Measurements from ENCODE around the gene SDCBP2. TPM values are rescaled to one million over a fixed set of nuclear protein-coding genes. Genes with fewer than 3 reads are reported as not detected.
"Not testable (repeated sequence)": the region's sequence is repeated elsewhere in the genome, so short reads cannot be mapped to it uniquely, and the experiment has no call there.

Gene SDCBP2
- total and polyA plus RNA-seq, 5 donors from 2014 or later, result 1.2 to 4.3 (median 3.0) TPM

GRCh38 chr20:1357921-1358671, 29.2 kb upstream of the SDCBP2 start:
- peak overlapping the region; percentile 50 for H3K27ac ChIP-seq (ENCODE audit: insufficient read depth, low read length, poor library complexity, severe bottlenecking)
- DNase-seq, result peak in 1 of 3 donors; percentile 82
- H3K36me3 ChIP-seq (ENCODE audit: control insufficient read depth, insufficient read depth, low read length), result peaks cover 48% of the 10 kb centered on the region
- Mint-ChIP-seq H3K4me1 (peaks cover 32 to 54% (median 44%) of the 10 kb centered on the region in 4 donors), H3K36me3 (peaks cover 69% of the 10 kb centered on the region), H3K9me3 (peaks cover 0 to 8% (median 0%) of the 10 kb centered on the region in 7 donors), H3K4me3 (peak overlapping the region in 3 of 4 donors; percentile 63 to 83 (median 74)), H3K27me3 (no peaks in the 10 kb centered on the region), H3K27ac (peak overlapping the region; percentile 74 to 85 (median 84))
- ATAC-seq (ENCODE audit: low read depth in 2 of 2), result peak; percentile 92 to 99
- no peaks in the 10 kb centered on the region for H3K9me3 ChIP-seq (ENCODE audit: control insufficient read depth in 2 of 2, low read length in 2 of 2)
- peak overlapping the region; percentile 40 for H3K4me3 ChIP-seq (ENCODE audit: low read depth, low read length)
- H3K27me3 ChIP-seq (ENCODE audit: control insufficient read depth, insufficient read depth, low read length), result no peaks in the 10 kb centered on the region
- peaks cover 15% of the 10 kb centered on the region for H3K4me1 ChIP-seq (ENCODE audit: control insufficient read depth, insufficient read depth, low read length, poor library complexity, severe bottlenecking)

GRCh38 chr20:1353956-1354355, 25.0 kb upstream of the SDCBP2 start:
- no peaks in the 10 kb centered on the region for H3K27me3 ChIP-seq (ENCODE audit: control insufficient read depth, insufficient read depth, low read length)
- no peaks in the 10 kb centered on the region for H3K27me3 Mint-ChIP-seq
- no peak for DNase-seq
- H3K27ac Mint-ChIP-seq, result no peak overlapping the region
- H3K4me3 Mint-ChIP-seq, result no peak overlapping the region
- no peak overlapping the region for H3K27ac ChIP-seq (ENCODE audit: insufficient read depth, low read length, poor library complexity, severe bottlenecking)
- H3K9me3 Mint-ChIP-seq, result peaks cover 0 to 14% (median 4%) of the 10 kb centered on the region in 7 donors
- H3K36me3 ChIP-seq (ENCODE audit: control insufficient read depth, insufficient read depth, low read length), result peaks cover 28% of the 10 kb centered on the region
- H3K4me3 ChIP-seq (ENCODE audit: low read depth, low read length), result no peak overlapping the region
- peaks cover 30 to 38% (median 34%) of the 10 kb centered on the region in 4 donors for H3K4me1 Mint-ChIP-seq
- no peak for ATAC-seq (ENCODE audit: low read depth in 2 of 2)
- peaks cover 12% of the 10 kb centered on the region for H3K4me1 ChIP-seq (ENCODE audit: control insufficient read depth, insufficient read depth, low read length, poor library complexity, severe bottlenecking)
- no peaks in the 10 kb centered on the region for H3K9me3 ChIP-seq (ENCODE audit: control insufficient read depth in 2 of 2, low read length in 2 of 2)
- peaks cover 64% of the 10 kb centered on the region for H3K36me3 Mint-ChIP-seq

- H3K36me3 Mint-ChIP-seq, result peaks cover 24% of the 10 kb centered on the region
- Histone ChIP-seq H3K36me3 (ENCODE audit: control insufficient read depth, insufficient read depth, low read length) (peaks cover 3% of the 10 kb centered on the region), H3K4me1 (ENCODE audit: control insufficient read depth, insufficient read depth, low read length, poor library complexity, severe bottlenecking) (peaks cover 5% of the 10 kb centered on the region), H3K27me3 (ENCODE audit: control insufficient read depth, insufficient read depth, low read length) (no peaks in the 10 kb centered on the region), H3K27ac (ENCODE audit: insufficient read depth, low read length, poor library complexity, severe bottlenecking) (no peak overlapping the region), H3K4me3 (ENCODE audit: low read depth, low read length) (peak overlapping the region; percentile 14), H3K9me3 (ENCODE audit: control insufficient read depth in 2 of 2, low read length in 2 of 2) (peaks cover 0 to 7% of the 10 kb centered on the region in 2 experiments)
- H3K9me3 Mint-ChIP-seq, result peaks cover 0 to 12% (median 7%) of the 10 kb centered on the region in 7 donors
- no peaks in the 10 kb centered on the region for H3K27me3 Mint-ChIP-seq
- peaks cover 26 to 51% (median 44%) of the 10 kb centered on the region in 4 donors for H3K4me1 Mint-ChIP-seq
- DNase-seq, result no peak
- no peak for ATAC-seq (ENCODE audit: low read depth in 2 of 2)
- no peak overlapping the region for H3K27ac Mint-ChIP-seq
- peak overlapping the region in 1 of 4 donors; percentile 18 for H3K4me3 Mint-ChIP-seq
These were observed 17.5 kb upstream of the SDCBP2 start for GRCh38 chr20:1346315-1346969.

GRCh38 chr20:1345756-1346093, 16.8 kb upstream of the SDCBP2 start:
- Histone ChIP-seq H3K36me3 (ENCODE audit: control insufficient read depth, insufficient read depth, low read length) (peaks cover under 1% of the 10 kb centered on the region), H3K4me1 (ENCODE audit: control insufficient read depth, insufficient read depth, low read length, poor library complexity, severe bottlenecking) (peaks cover 5% of the 10 kb centered on the region), H3K27me3 (ENCODE audit: control insufficient read depth, insufficient read depth, low read length) (no peaks in the 10 kb centered on the region), H3K27ac (ENCODE audit: insufficient read depth, low read length, poor library complexity, severe bottlenecking) (no peak overlapping the region), H3K9me3 (ENCODE audit: control insufficient read depth in 2 of 2, low read length in 2 of 2) (peaks cover 0 to 7% of the 10 kb centered on the region in 2 experiments), H3K4me3 (ENCODE audit: low read depth, low read length) (no peak overlapping the region)
- H3K27ac Mint-ChIP-seq, result no peak overlapping the region
- peaks cover 0 to 12% (median 7%) of the 10 kb centered on the region in 7 donors for H3K9me3 Mint-ChIP-seq
- peaks cover 19 to 51% (median 40%) of the 10 kb centered on the region in 4 donors for H3K4me1 Mint-ChIP-seq
- peaks cover 17% of the 10 kb centered on the region for H3K36me3 Mint-ChIP-seq
- no peak for ATAC-seq (ENCODE audit: low read depth in 2 of 2)
- no peak overlapping the region for H3K4me3 Mint-ChIP-seq
- H3K27me3 Mint-ChIP-seq, result no peaks in the 10 kb centered on the region
- DNase-seq, result no peak

- no peaks in the 10 kb centered on the region for H3K27me3 Mint-ChIP-seq
- H3K4me3 ChIP-seq (ENCODE audit: low read depth, low read length), result no peak overlapping the region
- peaks cover 5% of the 10 kb centered on the region for H3K4me1 ChIP-seq (ENCODE audit: control insufficient read depth, insufficient read depth, low read length, poor library complexity, severe bottlenecking)
- ATAC-seq (ENCODE audit: low read depth in 2 of 2) (no peak), DNase-seq (no peak)
- H3K4me1 Mint-ChIP-seq, result peaks cover 16 to 47% (median 36%) of the 10 kb centered on the region in 4 donors
- no peak overlapping the region for H3K27ac ChIP-seq (ENCODE audit: insufficient read depth, low read length, poor library complexity, severe bottlenecking)
- H3K9me3 Mint-ChIP-seq, result peaks cover 0 to 12% (median 4%) of the 10 kb centered on the region in 7 donors
- H3K27me3 ChIP-seq (ENCODE audit: control insufficient read depth, insufficient read depth, low read length), result no peaks in the 10 kb centered on the region
- no peaks in the 10 kb centered on the region for H3K36me3 ChIP-seq (ENCODE audit: control insufficient read depth, insufficient read depth, low read length)
- peaks cover 12% of the 10 kb centered on the region for H3K36me3 Mint-ChIP-seq
- H3K9me3 ChIP-seq (ENCODE audit: control insufficient read depth in 2 of 2, low read length in 2 of 2), result peaks cover 0 to 7% of the 10 kb centered on the region in 2 experiments
- no peak overlapping the region for H3K4me3 Mint-ChIP-seq
- no peak overlapping the region for H3K27ac Mint-ChIP-seq
These were observed 16.3 kb upstream of the SDCBP2 start for GRCh38 chr20:1345030-1345755.

GRCh38 chr20:1343446-1344124, 14.6 kb upstream of the SDCBP2 start:
- H3K27ac ChIP-seq (ENCODE audit: insufficient read depth, low read length, poor library complexity, severe bottlenecking); H3K27ac Mint-ChIP-seq; H3K27me3 ChIP-seq (ENCODE audit: control insufficient read depth, insufficient read depth, low read length); DNase-seq; H3K36me3 Mint-ChIP-seq; H3K9me3 Mint-ChIP-seq; H3K4me3 Mint-ChIP-seq; ATAC-seq (ENCODE audit: low read depth in 2 of 2); H3K36me3 ChIP-seq (ENCODE audit: control insufficient read depth, insufficient read depth, low read length); H3K4me3 ChIP-seq (ENCODE audit: low read depth, low read length); H3K9me3 ChIP-seq (ENCODE audit: control insufficient read depth in 2 of 2, low read length in 2 of 2); H3K4me1 ChIP-seq (ENCODE audit: control insufficient read depth, insufficient read depth, low read length, poor library complexity, severe bottlenecking); H3K27me3 Mint-ChIP-seq: not testable (repeated sequence)
- peaks cover 12 to 44% (median 34%) of the 10 kb centered on the region in 4 donors for H3K4me1 Mint-ChIP-seq

GRCh38 chr20:1341561-1342265, 12.8 kb upstream of the SDCBP2 start:
- H3K36me3 ChIP-seq (ENCODE audit: control insufficient read depth, insufficient read depth, low read length), result no peaks in the 10 kb centered on the region
- Mint-ChIP-seq H3K36me3 (no peaks in the 10 kb centered on the region), H3K9me3 (no peaks in the 10 kb centered on the region), H3K4me1 (peaks cover 7 to 37% (median 28%) of the 10 kb centered on the region in 4 donors), H3K4me3 (no peak overlapping the region), H3K27me3 (no peaks in the 10 kb centered on the region), H3K27ac (peak overlapping the region in 2 of 3 donors; percentile 3 to 55)
- no peak overlapping the region for H3K4me3 ChIP-seq (ENCODE audit: low read depth, low read length)
- no peaks in the 10 kb centered on the region for H3K9me3 ChIP-seq (ENCODE audit: control insufficient read depth in 2 of 2, low read length in 2 of 2)
- DNase-seq (no peak), ATAC-seq (ENCODE audit: low read depth in 2 of 2) (no peak)
- peaks cover 4% of the 10 kb centered on the region for H3K4me1 ChIP-seq (ENCODE audit: control insufficient read depth, insufficient read depth, low read length, poor library complexity, severe bottlenecking)
- H3K27me3 ChIP-seq (ENCODE audit: control insufficient read depth, insufficient read depth, low read length), result no peaks in the 10 kb centered on the region
- no peak overlapping the region for H3K27ac ChIP-seq (ENCODE audit: insufficient read depth, low read length, poor library complexity, severe bottlenecking)
